NB4 (cell line): Measurements from ENCODE around the gene TMUB2.
"Not testable (repeated sequence)": the region's sequence is repeated elsewhere in the genome, so short reads cannot be mapped to it uniquely, and the experiment has no call there.

Experiments
- DNase-seq: peaks from one replicate; pipeline ENCODE4 v3.0.0; 2010; ENCODE audit warnings: low read depth
- H3K4me3 ChIP-seq: one replicate; pipeline ENCODE4 v1.5.1; 2011; ENCODE audit warnings: mild to moderate bottlenecking, low read depth, low read length, moderate library complexity
- CTCF ChIP-seq: IDR thresholded peaks from one replicate; pipeline ENCODE4 v1.5.1; 2012; ENCODE audit warnings: low read depth, low read length
- MAX ChIP-seq: IDR thresholded peaks from 2 replicates; pipeline ENCODE4 v1.6.1; 2011; ENCODE audit warnings: low read depth, low read length
- MYC ChIP-seq: IDR thresholded peaks from 2 replicates; pipeline ENCODE4 v1.6.1; 2011; ENCODE audit warnings: low read depth, low read length
- POLR2A ChIP-seq: IDR thresholded peaks from 2 replicates; pipeline ENCODE4 v1.6.1; 2011; ENCODE audit warnings: mild to moderate bottlenecking; ENCODE audit not compliant: insufficient read length; ENCODE audit errors: extremely low read depth

The TMUB2 gene

GRCh38 chr17:44147812-44148211, 39.0 kb upstream of the TMUB2 start:
- no peak for DNase-seq
- H3K4me3 ChIP-seq: no peak overlapping the region
- TF ChIP-seq MYC (no peak), CTCF (no peak), MAX (no peak), POLR2A (no peak)

GRCh38 chr17:44149066-44149465, 37.7 kb upstream of the TMUB2 start:
- not testable (repeated sequence) for DNase-seq

GRCh38 chr17:44149750-44150329, 36.9 kb upstream of the TMUB2 start:
- no peak for DNase-seq
- no peak for TF ChIP-seq MAX
- TF ChIP-seq POLR2A: no peak
- TF ChIP-seq CTCF: no peak
- TF ChIP-seq MYC: no peak
- H3K4me3 ChIP-seq: no peak overlapping the region

More at GRCh38 chr17:44149066-44149465, 37.7 kb upstream of the TMUB2 start:
- not testable (repeated sequence) for H3K4me3 ChIP-seq

GRCh38 chr17:44152875-44153274, 33.9 kb upstream of the TMUB2 start:
- no peak for TF ChIP-seq MYC
- no peak for TF ChIP-seq POLR2A
- TF ChIP-seq CTCF: no peak
- no peak for TF ChIP-seq MAX
- no peak for DNase-seq
- H3K4me3 ChIP-seq: no peak overlapping the region

- H3K4me3 ChIP-seq: no peak overlapping the region
- TF ChIP-seq CTCF (no peak), MYC (no peak), POLR2A (no peak), MAX (no peak)
- DNase-seq: no peak
Measured at GRCh38 chr17:44155488-44155887, 31.3 kb upstream of the TMUB2 start.

- TF ChIP-seq POLR2A (no peak), CTCF (no peak), MYC (no peak), MAX (no peak)
- no peak for DNase-seq
- no peak overlapping the region for H3K4me3 ChIP-seq
Measured at GRCh38 chr17:44159519-44160210, 27.1 kb upstream of the TMUB2 start.
